ENCODE data around the gene PTPRC.

Gene PTPRC

DNA sequence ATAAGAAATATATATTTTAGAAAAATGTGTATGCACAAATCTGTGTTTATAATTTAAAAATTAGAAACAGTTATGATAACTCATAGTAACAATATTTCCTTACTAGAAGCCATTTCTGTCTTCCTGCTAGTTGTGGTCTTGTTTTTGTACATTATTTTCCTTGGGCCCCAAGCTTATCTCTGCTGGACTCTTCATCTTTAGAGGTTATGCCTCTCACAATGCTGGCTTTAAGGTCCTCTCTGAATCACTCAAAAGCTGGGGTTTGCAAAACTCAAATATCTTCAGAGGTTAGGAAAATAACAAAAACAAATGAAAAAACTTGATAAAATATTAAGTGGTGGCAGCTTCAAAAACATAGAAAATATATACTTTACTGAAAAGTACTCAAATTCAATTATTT is 133.8 kb downstream of the PTPRC start:
- no peak for TF ChIP-seq POLR2A (IDR thresholded peaks at IDR 0.05; ENCODE audit: low read depth, low read length)
- DNase-seq (ENCODE audit: insufficient read length, low spot score) (no peak), FAIRE-seq (no peak)

GRCh38 chr1:198773030-198773429 is 134.2 kb downstream of the PTPRC start:
- DNase-seq (ENCODE audit: insufficient read length, low spot score) (no peak), FAIRE-seq (no peak)
- TF ChIP-seq POLR2A (IDR thresholded peaks at IDR 0.05; ENCODE audit: low read depth, low read length), result no peak

GRCh38 chr1:198773523-198773922 is 134.7 kb downstream of the PTPRC start:
- DNase-seq (ENCODE audit: insufficient read length, low spot score), result no peak
- TF ChIP-seq POLR2A (IDR thresholded peaks at IDR 0.05; ENCODE audit: low read depth, low read length), result no peak
- no peak for FAIRE-seq

DNA sequence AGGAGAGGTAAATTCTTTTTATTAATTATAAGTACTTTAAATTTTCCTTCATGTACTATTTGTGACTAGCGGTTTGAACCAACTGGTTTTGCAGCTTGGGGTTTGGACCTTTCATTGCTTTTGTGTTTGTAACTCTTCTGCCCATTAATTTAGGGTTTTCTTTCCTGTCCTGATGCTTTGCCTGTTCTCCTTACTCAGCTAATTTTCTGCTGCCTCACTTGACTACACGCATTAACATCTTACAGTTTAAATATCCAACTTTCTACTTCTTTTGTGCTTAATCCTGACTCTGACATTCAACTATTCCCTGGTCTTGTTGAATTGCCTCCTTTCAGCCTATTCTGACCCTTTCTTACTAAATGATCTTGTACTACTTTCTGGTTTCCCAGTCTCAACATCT is 135.6 kb downstream of the PTPRC start:
- FAIRE-seq (no peak), DNase-seq (ENCODE audit: insufficient read length, low spot score) (no peak)
- no peak for TF ChIP-seq POLR2A (IDR thresholded peaks at IDR 0.05; ENCODE audit: low read depth, low read length)

GRCh38 chr1:198775606-198776005 is 136.8 kb downstream of the PTPRC start:
- no peak for FAIRE-seq
- no peak for DNase-seq (ENCODE audit: insufficient read length, low spot score)

DNA sequence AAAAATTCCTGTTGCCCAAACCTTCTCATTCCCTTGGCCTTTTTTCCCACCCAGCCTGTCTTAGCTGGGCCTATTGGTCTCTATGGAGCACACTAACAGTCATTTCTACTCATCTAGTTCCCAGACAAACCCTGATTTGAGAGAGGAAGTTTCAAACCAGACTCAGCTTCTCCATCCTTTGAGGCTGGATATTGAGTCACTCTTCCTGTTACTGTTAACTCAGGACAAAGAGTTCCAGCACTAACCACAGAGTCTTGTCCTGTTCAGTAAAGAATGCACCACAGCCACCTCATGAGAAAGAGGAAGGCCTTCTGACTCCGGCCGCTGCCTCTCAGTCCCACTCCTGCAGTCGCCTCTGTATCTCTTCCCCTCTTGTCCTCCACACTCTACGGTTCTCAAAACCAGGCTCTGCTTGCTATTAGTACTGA is 137.8 kb downstream of the PTPRC start:
- peak; percentile 96 for FAIRE-seq
- no peak for TF ChIP-seq POLR2A (IDR thresholded peaks at IDR 0.05; ENCODE audit: low read depth, low read length)
- DNase-seq (ENCODE audit: insufficient read length, low spot score), result peak; percentile 31

More at GRCh38 chr1:198775606-198776005, 136.8 kb downstream of the PTPRC start:
- TF ChIP-seq POLR2A (IDR thresholded peaks at IDR 0.05; ENCODE audit: low read depth, low read length), result no peak

- no peak for TF ChIP-seq POLR2A (IDR thresholded peaks at IDR 0.05; ENCODE audit: low read depth, low read length)
- DNase-seq (ENCODE audit: insufficient read length, low spot score), result no peak
- FAIRE-seq, result no peak
These were observed 139.2 kb downstream of the PTPRC start for GRCh38 chr1:198778049-198778448.

- DNase-seq (ENCODE audit: insufficient read length, low spot score) (no peak), FAIRE-seq (no peak)
- no peak for TF ChIP-seq POLR2A (IDR thresholded peaks at IDR 0.05; ENCODE audit: low read depth, low read length)
These were observed 141.5 kb downstream of the PTPRC start for GRCh38 chr1:198780376-198780775.

DNA sequence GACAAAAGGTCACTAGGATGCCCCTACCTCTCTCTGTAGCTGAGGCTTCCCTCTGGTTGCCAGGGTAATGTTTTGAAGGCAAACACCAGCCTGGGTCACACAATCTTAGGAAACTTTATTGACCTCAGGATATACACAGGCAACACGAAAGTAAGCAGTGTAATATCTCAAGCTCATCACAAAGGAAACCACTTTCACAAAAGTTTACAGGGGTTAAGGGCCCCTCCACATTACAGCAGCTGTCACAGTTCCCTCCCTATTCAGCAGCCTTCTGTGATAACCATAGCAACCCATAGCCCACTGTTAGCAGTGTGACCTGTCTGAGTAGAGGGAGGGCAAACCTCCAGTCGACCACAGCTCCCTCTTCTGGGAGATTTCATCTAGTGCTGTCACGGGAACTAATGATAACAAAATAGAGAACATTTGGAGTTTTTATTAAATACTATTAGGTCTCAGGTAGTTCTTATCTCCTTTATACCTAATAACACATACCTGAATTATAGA is 149.8 kb downstream of the PTPRC start:
- FAIRE-seq, result peak; percentile 58
- DNase-seq (ENCODE audit: insufficient read length, low spot score), result no peak
- no peak for TF ChIP-seq POLR2A (IDR thresholded peaks at IDR 0.05; ENCODE audit: low read depth, low read length)

DNA sequence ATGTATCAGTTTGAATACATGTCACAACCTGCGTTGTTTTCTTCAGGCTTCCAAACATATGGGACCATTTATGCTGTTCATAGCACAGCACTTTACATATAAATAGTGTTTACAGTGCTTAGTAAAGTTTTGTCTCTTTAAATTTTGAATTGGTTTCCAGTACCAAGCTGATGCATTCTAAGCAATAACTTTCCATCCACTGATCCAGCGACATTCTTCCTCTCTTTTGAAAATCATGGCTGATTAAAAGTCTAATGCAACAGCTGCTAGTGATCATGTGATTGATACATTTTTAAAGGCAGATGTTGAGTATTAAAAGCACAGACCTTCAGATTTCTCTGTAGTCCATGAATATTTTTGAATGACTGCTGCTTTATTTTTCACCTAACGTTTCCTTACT is 154.9 kb downstream of the PTPRC start:
- DNase-seq (ENCODE audit: insufficient read length, low spot score) (no peak), FAIRE-seq (no peak)
- no peak for TF ChIP-seq POLR2A (IDR thresholded peaks at IDR 0.05; ENCODE audit: low read depth, low read length)

- FAIRE-seq, result peak; percentile 23
- DNase-seq (ENCODE audit: insufficient read length, low spot score), result no peak
- TF ChIP-seq POLR2A (IDR thresholded peaks at IDR 0.05; ENCODE audit: low read depth, low read length), result no peak
These were observed 155.7 kb downstream of the PTPRC start for GRCh38 chr1:198794498-198794897.

DNA sequence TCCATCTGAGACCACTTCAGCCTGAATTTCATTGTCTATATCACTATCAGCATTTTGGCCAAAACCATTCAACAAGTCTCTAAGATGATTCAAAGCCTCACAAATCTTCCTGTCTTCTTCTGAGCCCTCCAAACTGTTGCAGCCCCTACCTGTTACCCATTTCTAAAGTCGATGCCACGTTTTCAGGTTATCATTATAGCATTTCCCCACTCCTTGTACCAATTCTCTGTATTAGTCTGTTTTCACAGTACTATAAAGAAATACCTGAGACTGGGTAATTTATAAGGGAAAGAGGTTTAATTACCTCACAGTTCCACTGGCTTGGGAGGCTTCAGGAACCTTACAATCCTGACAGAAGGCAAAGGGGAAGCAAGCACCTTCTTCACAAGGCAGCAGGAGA is 158.8 kb downstream of the PTPRC start:
- FAIRE-seq (no peak), DNase-seq (ENCODE audit: insufficient read length, low spot score) (no peak)
- TF ChIP-seq POLR2A (IDR thresholded peaks at IDR 0.05; ENCODE audit: low read depth, low read length), result no peak

- no peak for FAIRE-seq
- no peak for DNase-seq (ENCODE audit: insufficient read length, low spot score)
- no peak for TF ChIP-seq POLR2A (IDR thresholded peaks at IDR 0.05; ENCODE audit: low read depth, low read length)
These were observed 160.1 kb downstream of the PTPRC start for GRCh38 chr1:198798923-198799386.

- no peak for TF ChIP-seq POLR2A (IDR thresholded peaks at IDR 0.05; ENCODE audit: low read depth, low read length)
- no peak for DNase-seq (ENCODE audit: insufficient read length, low spot score)
- no peak for FAIRE-seq
These were observed 166.8 kb downstream of the PTPRC start for GRCh38 chr1:198805498-198806151.

- TF ChIP-seq POLR2A (IDR thresholded peaks at IDR 0.05; ENCODE audit: low read depth, low read length), result no peak
- no peak for FAIRE-seq
These were observed 168.0 kb downstream of the PTPRC start for GRCh38 chr1:198806861-198807260.

More at GRCh38 chr1:198806861-198807260, 168.0 kb downstream of the PTPRC start:
- DNase-seq (ENCODE audit: insufficient read length, low spot score), result no peak

All from H54 (cell line).